H9 (cell line): ENCODE data around the gene SIGLEC5. TPM values are rescaled to one million over a fixed set of nuclear protein-coding genes. Genes with fewer than 3 reads are reported as not detected.

Experiments
- DNase-seq: peaks from one replicate; pipeline ENCODE4 v3.0.0-alpha.2; 2017
- H2AFZ ChIP-seq: one replicate; pipeline ENCODE4 v1.6.1; 2013; ENCODE audit warnings: mild to moderate bottlenecking, low read length, control low read depth, moderate library complexity
- H2AK5ac ChIP-seq: 2 replicates; pipeline ENCODE4 v1.6.1; 2013; ENCODE audit warnings: low read length, control low read depth, mixed read lengths; ENCODE audit not compliant: insufficient read length
- H2BK120ac ChIP-seq: one replicate; pipeline ENCODE4 v1.6.1; 2013; ENCODE audit warnings: low read depth, mild to moderate bottlenecking, low read length, control low read depth, inconsistent platforms; ENCODE audit not compliant: poor library complexity, severe bottlenecking
- H2BK12ac ChIP-seq: 2 replicates; pipeline ENCODE4 v1.6.1; 2013; ENCODE audit warnings: low read length, control low read depth, mixed read lengths, low read depth; ENCODE audit not compliant: insufficient read length
- H2BK15ac ChIP-seq: 2 replicates; pipeline ENCODE4 v1.6.1; 2013; ENCODE audit warnings: low read depth, low read length, control low read depth
- H2BK20ac ChIP-seq: one replicate; pipeline ENCODE4 v1.6.1; 2013; ENCODE audit warnings: low read depth, mild to moderate bottlenecking, low read length, control low read depth, inconsistent platforms; ENCODE audit not compliant: poor library complexity, severe bottlenecking
- H2BK5ac ChIP-seq: 2 replicates; pipeline ENCODE4 v1.6.1; 2013; ENCODE audit warnings: low read length, control low read depth, mixed read lengths; ENCODE audit not compliant: insufficient read length
- H3K14ac ChIP-seq: 2 replicates; pipeline ENCODE4 v1.6.1; 2013; ENCODE audit warnings: low read length, control low read depth; ENCODE audit not compliant: insufficient read depth
- H3K18ac ChIP-seq: 2 replicates; pipeline ENCODE4 v1.6.1; 2013; ENCODE audit warnings: low read depth, mild to moderate bottlenecking, mixed read lengths, low read length, control low read depth; ENCODE audit not compliant: insufficient read length
- H3K23ac ChIP-seq: 2 replicates; pipeline ENCODE4 v1.6.1; 2013; ENCODE audit warnings: low read length, control low read depth, mixed read lengths, low read depth; ENCODE audit not compliant: insufficient read length
- H3K23me2 ChIP-seq: 2 replicates; pipeline ENCODE4 v1.6.1; 2013; ENCODE audit warnings: low read depth, mild to moderate bottlenecking, mixed read lengths, low read length, control low read depth; ENCODE audit not compliant: insufficient read length, poor library complexity, severe bottlenecking
- H3K27ac ChIP-seq: 2 replicates; pipeline ENCODE4 v1.5.1; 2013; ENCODE audit warnings: low read length, control low read depth, mixed read lengths, low read depth; ENCODE audit not compliant: insufficient read length
- H3K27me3 ChIP-seq: 2 replicates; pipeline ENCODE4 v1.6.1; 2013; ENCODE audit warnings: low read length, control low read depth, inconsistent platforms; ENCODE audit not compliant: insufficient read depth
- H3K4ac ChIP-seq: 2 replicates; pipeline ENCODE4 v1.6.1; 2013; ENCODE audit warnings: low read depth, mild to moderate bottlenecking, control low read depth, inconsistent platforms, low read length, moderate library complexity
- H3K4me1 ChIP-seq: 2 replicates; pipeline ENCODE4 v1.6.1; 2013; ENCODE audit warnings: low read length, control low read depth, inconsistent platforms; ENCODE audit not compliant: insufficient read depth
- H3K4me2 ChIP-seq: 2 replicates; pipeline ENCODE4 v1.6.1; 2013; ENCODE audit warnings: low read length, control low read depth, mixed read lengths; ENCODE audit not compliant: insufficient read length, insufficient read depth
- H3K56ac ChIP-seq: 2 replicates; pipeline ENCODE4 v1.6.1; 2013; ENCODE audit warnings: low read depth, mild to moderate bottlenecking, mixed read lengths, low read length, control low read depth; ENCODE audit not compliant: insufficient read length
- H3K79me1 ChIP-seq: 2 replicates; pipeline ENCODE4 v1.6.1; 2013; ENCODE audit warnings: low read depth, mild to moderate bottlenecking, moderate library complexity, low read length, control low read depth, inconsistent platforms; ENCODE audit not compliant: insufficient read depth, poor library complexity, severe bottlenecking
- H3K79me2 ChIP-seq: 2 replicates; pipeline ENCODE4 v1.6.1; 2013; ENCODE audit warnings: low read length, control low read depth, inconsistent platforms; ENCODE audit not compliant: insufficient read depth
- H3K9ac ChIP-seq: 2 replicates; pipeline ENCODE4 v1.6.1; 2013; ENCODE audit warnings: low read length, control low read depth, mixed read lengths; ENCODE audit not compliant: insufficient read length; ENCODE audit errors: extremely low read depth
- H3K9me3 ChIP-seq: one replicate; pipeline ENCODE4 v1.6.1; 2013; ENCODE audit warnings: low read depth, low read length, inconsistent platforms; ENCODE audit not compliant: control insufficient read depth
- H3T11ph ChIP-seq: one replicate; pipeline ENCODE4 v1.6.1; 2013; ENCODE audit warnings: mild to moderate bottlenecking, low read length, control low read depth, inconsistent platforms
- H4K20me1 ChIP-seq: one replicate; pipeline ENCODE4 v1.6.1; 2013; ENCODE audit not compliant: control insufficient read depth, insufficient read length, insufficient read depth
- H4K5ac ChIP-seq: 2 replicates; pipeline ENCODE4 v1.6.1; 2013; ENCODE audit warnings: low read depth, mild to moderate bottlenecking, mixed read lengths, low read length, control low read depth; ENCODE audit not compliant: insufficient read length
- H4K8ac ChIP-seq: replicated peaks from 2 replicates; pipeline ENCODE4 v1.6.1; 2013; ENCODE audit warnings: low read length, control low read depth, mixed read lengths, low read depth; ENCODE audit not compliant: insufficient read length
- H4K91ac ChIP-seq: 2 replicates; pipeline ENCODE4 v1.6.1; 2013; ENCODE audit warnings: low read depth, mild to moderate bottlenecking, moderate library complexity, mixed read lengths, low read length, control low read depth; ENCODE audit not compliant: insufficient read length
- H3K27ac Mint-ChIP-seq, 3 experiments: 2 replicates in 2 of 3; 3 replicates in 1 of 3; pipeline ENCODE4 v1.8.0; 2020 to 2021; ENCODE audit warnings: mixed read lengths in 3 of 3, mild to moderate bottlenecking in 1 of 3, moderate library complexity in 1 of 3
- H3K27me3 Mint-ChIP-seq: 2 replicates; pipeline ENCODE4 v1.8.0; 2021; ENCODE audit warnings: low read depth, mild to moderate bottlenecking, moderate library complexity, mixed read lengths
- H3K36me3 Mint-ChIP-seq, 3 experiments: 2 replicates in 2 of 3; 3 replicates in 1 of 3; pipeline ENCODE4 v1.8.0; 2020 to 2021; ENCODE audit warnings: low read depth in 3 of 3, mixed read lengths in 3 of 3; ENCODE audit not compliant: insufficient read depth in 1 of 3
- H3K4me1 Mint-ChIP-seq, 2 experiments: 2 replicates each; pipeline ENCODE4 v1.8.0; 2020; ENCODE audit warnings: mixed read lengths in 2 of 2
- H3K4me3 Mint-ChIP-seq, 2 experiments: 2 replicates in 1 of 2; 3 replicates in 1 of 2; pipeline ENCODE4 v1.8.0; 2020 to 2021; ENCODE audit warnings: mild to moderate bottlenecking in 2 of 2, mixed read lengths in 2 of 2, moderate library complexity in 1 of 2
- H3K9me3 Mint-ChIP-seq, 2 experiments: 2 replicates in 1 of 2; 3 replicates in 1 of 2; pipeline ENCODE4 v1.8.0; 2020; ENCODE audit warnings: mild to moderate bottlenecking in 2 of 2, mixed read lengths in 2 of 2, moderate library complexity in 1 of 2
- CTCF ChIP-seq: fragments of 200-600 bp; sonication (generic); conservative IDR thresholded peaks from 3 replicates; pipeline ENCODE4 v1.8.0; 2021; ENCODE audit warnings: antibody characterized with exemption, mild to moderate bottlenecking
- WGBS: extraction: QIAGEN DNeasy Blood & Tissue Kit; methylation state at CpG from one replicate; pipeline ENCODE4 v1.1.7; 2013; ENCODE audit warnings: missing lambda C conversion rate, low lambda C conversion rate, mixed read lengths; ENCODE audit not compliant: insufficient read length; ENCODE audit errors: extremely low coverage; 5-methylcytosine and 5-hydroxymethylcytosine counted together
- total RNA-seq: library from RNA; stranded (reverse); gene quantifications from 2 replicates; pipeline ENCODE4 v1.2.1, GENCODE V29; 2021

SIGLEC5 gene
- total RNA-seq, 1 experiment from 2014 or later, result not detected

GRCh38 chr19:51610576-51610975 lies 19.6 kb downstream of the SIGLEC5 start:
- Histone ChIP-seq H3K23me2 (no peaks in the 10 kb centered on the region), H3K9me3 (no peaks in the 10 kb centered on the region), H3K27ac (no peak overlapping the region), H3K79me1 (no peaks in the 10 kb centered on the region), H4K5ac (no peak overlapping the region), H3K4me1 (no peaks in the 10 kb centered on the region), H2AK5ac (no peak overlapping the region), H3K4ac (no peak overlapping the region), H3K27me3 (no peaks in the 10 kb centered on the region), H2BK20ac (no peak overlapping the region), H3K56ac (no peak overlapping the region), H2AFZ (no peak overlapping the region), H3T11ph (no peak overlapping the region), H3K23ac (no peak overlapping the region), H3K14ac (no peak overlapping the region), H2BK15ac (no peak overlapping the region), H3K79me2 (no peaks in the 10 kb centered on the region), H3K9ac (no peak overlapping the region), H3K18ac (no peak overlapping the region), H4K91ac (no peak overlapping the region), H2BK12ac (no peak overlapping the region), H4K8ac (no peak overlapping the region), H2BK120ac (no peak overlapping the region), H2BK5ac (no peak overlapping the region), H3K4me2 (no peak overlapping the region), H4K20me1 (no peaks in the 10 kb centered on the region)
- H3K36me3 Mint-ChIP-seq, result peaks cover 0 to 4% (median 0%) of the 10 kb centered on the region in 3 experiments; a peak in 1 of 7 replicates
- WGBS, result no CpG with 5 or more reads among the region's 1 CpG
- peaks cover 64 to 92% of the 10 kb centered on the region in 2 experiments for H3K9me3 Mint-ChIP-seq
- H3K27me3 Mint-ChIP-seq, result peaks cover 43% of the 10 kb centered on the region
- TF ChIP-seq CTCF, result no peak
- no peak overlapping the region for H3K27ac Mint-ChIP-seq
- DNase-seq, result no peak
- H3K4me3 Mint-ChIP-seq, result no peak overlapping the region
- H3K4me1 Mint-ChIP-seq, result no peaks in the 10 kb centered on the region
